Parathyroid adenoma (tissue), 2 donors: ENCODE data around the gene ERMN.

Experiments
- H2AFZ ChIP-seq: fragments of 300-600 bp; sonication (generic); one replicate; pipeline ENCODE4 v1.7.0; 2017; ENCODE audit warnings: antibody characterized with exemption, mild to moderate bottlenecking
- H3K27ac ChIP-seq: fragments of 300-600 bp; sonication (generic); one replicate; pipeline ENCODE4 v1.7.0; 2017
- H3K27me3 ChIP-seq: fragments of 300-600 bp; sonication (generic); one replicate; pipeline ENCODE4 v1.7.0; 2017; ENCODE audit warnings: low read length; ENCODE audit not compliant: control insufficient read depth, insufficient read depth
- H3K36me3 ChIP-seq: fragments of 300-600 bp; sonication (generic); one replicate; pipeline ENCODE4 v1.7.0; 2017; ENCODE audit warnings: low read length; ENCODE audit not compliant: control insufficient read depth, insufficient read depth
- H3K4me1 ChIP-seq: fragments of 300-600 bp; sonication (generic); one replicate; pipeline ENCODE4 v1.7.0; 2017; ENCODE audit warnings: control low read depth
- H3K4me2 ChIP-seq: fragments of 300-600 bp; sonication (generic); one replicate; pipeline ENCODE4 v1.7.0; 2017; ENCODE audit warnings: low read length
- H3K4me3 ChIP-seq: fragments of 300-600 bp; sonication (generic); one replicate; pipeline ENCODE4 v1.7.0; 2017; ENCODE audit warnings: low read depth, low read length
- H3K79me2 ChIP-seq: fragments of 300-600 bp; sonication (generic); one replicate; pipeline ENCODE4 v1.7.0; 2017; ENCODE audit warnings: control low read depth
- H3K9ac ChIP-seq: fragments of 300-600 bp; sonication (generic); one replicate; pipeline ENCODE4 v1.7.0; 2017; ENCODE audit warnings: mild to moderate bottlenecking
- H3K9me3 ChIP-seq: fragments of 300-600 bp; sonication (generic); one replicate; pipeline ENCODE4 v1.7.0; 2017; ENCODE audit warnings: low read length; ENCODE audit not compliant: control insufficient read depth
- CTCF ChIP-seq: fragments of 300-600 bp; sonication (generic); IDR thresholded peaks from one replicate; pipeline ENCODE4 v1.7.0; 2017; ENCODE audit warnings: antibody characterized with exemption, mild to moderate bottlenecking
- donor health status: primary hyperparathyroidism.

Gene ERMN

GRCh38 chr2:157302492-157303099, 23.0 kb downstream of the ERMN start:
- H3K27ac ChIP-seq, result no peak overlapping the region
- H3K4me2 ChIP-seq, result no peak overlapping the region
- H3K79me2 ChIP-seq, result no peaks in the 10 kb centered on the region
- no peaks in the 10 kb centered on the region for H3K36me3 ChIP-seq
- no peaks in the 10 kb centered on the region for H3K27me3 ChIP-seq
- no peaks in the 10 kb centered on the region for H3K4me1 ChIP-seq
- TF ChIP-seq CTCF, result peak; percentile 80
- no peak overlapping the region for H3K9ac ChIP-seq
- H3K9me3 ChIP-seq, result no peaks in the 10 kb centered on the region
- H2AFZ ChIP-seq, result no peak overlapping the region
- no peak overlapping the region for H3K4me3 ChIP-seq

GRCh38 chr2:157301307-157301706, 24.3 kb downstream of the ERMN start:
- Histone ChIP-seq H3K9ac (no peak overlapping the region), H3K9me3 (no peaks in the 10 kb centered on the region), H2AFZ (no peak overlapping the region), H3K4me2 (no peak overlapping the region), H3K4me1 (no peaks in the 10 kb centered on the region), H3K27ac (no peak overlapping the region), H3K36me3 (no peaks in the 10 kb centered on the region), H3K4me3 (no peak overlapping the region), H3K79me2 (no peaks in the 10 kb centered on the region), H3K27me3 (no peaks in the 10 kb centered on the region)
- no peak for TF ChIP-seq CTCF

- H3K4me1 ChIP-seq, result no peaks in the 10 kb centered on the region
Observed at GRCh38 chr2:157296958-157297357, 28.7 kb downstream of the ERMN start.

GRCh38 chr2:157296490-157296889, 29.1 kb downstream of the ERMN start:
- Histone ChIP-seq H3K79me2 (no peaks in the 10 kb centered on the region), H3K27ac (no peak overlapping the region), H3K4me2 (no peak overlapping the region), H3K27me3 (no peaks in the 10 kb centered on the region), H3K4me3 (no peak overlapping the region), H3K36me3 (no peaks in the 10 kb centered on the region), H3K9ac (no peak overlapping the region), H3K4me1 (no peaks in the 10 kb centered on the region), H3K9me3 (no peaks in the 10 kb centered on the region), H2AFZ (no peak overlapping the region)
- TF ChIP-seq CTCF, result no peak

More at GRCh38 chr2:157296958-157297357, 28.7 kb downstream of the ERMN start:
- H3K79me2 ChIP-seq, result no peaks in the 10 kb centered on the region
- no peaks in the 10 kb centered on the region for H3K27me3 ChIP-seq
- H3K36me3 ChIP-seq, result no peaks in the 10 kb centered on the region
- H3K4me3 ChIP-seq, result no peak overlapping the region
- no peak overlapping the region for H2AFZ ChIP-seq
- no peak overlapping the region for H3K9ac ChIP-seq
- TF ChIP-seq CTCF, result no peak
- H3K27ac ChIP-seq, result no peak overlapping the region
- H3K4me2 ChIP-seq, result no peak overlapping the region
- no peaks in the 10 kb centered on the region for H3K9me3 ChIP-seq

GRCh38 chr2:157292853-157293252, 32.8 kb downstream of the ERMN start:
- Histone ChIP-seq H3K4me2 (no peak overlapping the region), H3K27me3 (no peaks in the 10 kb centered on the region), H3K4me3 (no peak overlapping the region), H3K79me2 (no peaks in the 10 kb centered on the region), H3K9ac (no peak overlapping the region), H2AFZ (no peak overlapping the region), H3K9me3 (no peaks in the 10 kb centered on the region), H3K4me1 (no peaks in the 10 kb centered on the region), H3K36me3 (no peaks in the 10 kb centered on the region), H3K27ac (no peak overlapping the region)
- TF ChIP-seq CTCF, result no peak
